ENCODE results near the gene HTR2B.

GRCh38 chr2:231059756-231060155, 65.1 kb downstream of the HTR2B start:
- no peak for TF ChIP-seq POLR2AphosphoS5 (IDR thresholded peaks at IDR 0.05; ENCODE audit: low read depth, low read length)
- no peak for TF ChIP-seq FOXP2 (optimal IDR thresholded peaks at IDR 0.05; ENCODE audit: borderline replicate concordance, extremely low read depth, extremely low read length, insufficient read depth)
- TF ChIP-seq REST (IDR thresholded peaks at IDR 0.05; ENCODE audit: insufficient read depth in 1 of 2, low read depth in 2 of 2, low read length in 2 of 2): no peak
- TF ChIP-seq SIN3A (IDR thresholded peaks at IDR 0.05; ENCODE audit: borderline replicate concordance, insufficient read depth, low read length): no peak

All from PFSK-1 (cell line).